ENCODE measurements around the gene BCHE.

The BCHE gene

GRCh38 chr3:165846056-165846455 is 8.8 kb upstream of the BCHE start:
- no peak for DNase-seq (ENCODE audit: extremely low read depth, low read depth)
- no peak for TF ChIP-seq CTCF (IDR thresholded peaks at IDR 0.05; ENCODE audit: low read depth, low read length)

GRCh38 chr3:165839296-165840076 is 2.3 kb upstream of the BCHE start:
- DNase-seq (ENCODE audit: extremely low read depth, low read depth), result no peak

GRCh38 chr3:165837801-165838200 is 578 bp upstream of the BCHE start:
- no peak for TF ChIP-seq CTCF (IDR thresholded peaks at IDR 0.05; ENCODE audit: low read depth, low read length)
- no peak for DNase-seq (ENCODE audit: extremely low read depth, low read depth)

More at GRCh38 chr3:165839296-165840076, 2.3 kb upstream of the BCHE start:
- no peak for TF ChIP-seq CTCF (IDR thresholded peaks at IDR 0.05; ENCODE audit: low read depth, low read length)

- no peak for TF ChIP-seq CTCF (IDR thresholded peaks at IDR 0.05; ENCODE audit: low read depth, low read length)
- no peak for DNase-seq (ENCODE audit: extremely low read depth, low read depth)
Measured at GRCh38 chr3:165835431-165835830, 1.8 kb downstream of the BCHE start.

GRCh38 chr3:165830746-165831145 is 6.5 kb downstream of the BCHE start:
- no peak for TF ChIP-seq CTCF (IDR thresholded peaks at IDR 0.05; ENCODE audit: low read depth, low read length)
- DNase-seq (ENCODE audit: extremely low read depth, low read depth), result no peak

- no peak for DNase-seq (ENCODE audit: extremely low read depth, low read depth)
- no peak for TF ChIP-seq CTCF (IDR thresholded peaks at IDR 0.05; ENCODE audit: low read depth, low read length)
Measured at GRCh38 chr3:165827883-165828282, 9.3 kb downstream of the BCHE start.

- TF ChIP-seq CTCF (IDR thresholded peaks at IDR 0.05; ENCODE audit: low read depth, low read length), result no peak
- DNase-seq (ENCODE audit: extremely low read depth, low read depth), result no peak
Measured at GRCh38 chr3:165827233-165827632, 10.0 kb downstream of the BCHE start.
